Hepatocyte (in vitro differentiated cells): ENCODE data around the gene WDR90. TPM values are rescaled to one million over a fixed set of nuclear protein-coding genes. Genes with fewer than 3 reads are reported as not detected.

ENCODE experiments used
- DNase-seq: peaks from one replicate; pipeline ENCODE4 v3.0.0-alpha.2; 2016; ENCODE audit warnings: low spot score
- H2AFZ ChIP-seq: fragments of 200-600 bp; sonication (generic); 2 replicates; pipeline ENCODE4 v1.6.0; 2016; ENCODE audit warnings: antibody characterized with exemption, mild to moderate bottlenecking
- H3K27ac ChIP-seq: fragments of 200-600 bp; sonication (generic); 2 replicates; pipeline ENCODE4 v1.5.1; 2016; ENCODE audit warnings: mild to moderate bottlenecking
- H3K27me3 ChIP-seq: fragments of 200-600 bp; sonication (generic); 2 replicates; pipeline ENCODE4 v1.6.1; 2016
- H3K36me3 ChIP-seq: fragments of 200-600 bp; sonication (generic); replicated peaks from 2 replicates; pipeline ENCODE4 v1.5.1; 2016; ENCODE audit warnings: low read depth; ENCODE audit not compliant: insufficient read depth
- H3K4me1 ChIP-seq: fragments of 200-600 bp; sonication (generic); 2 replicates; pipeline ENCODE4 v1.5.1; 2016; ENCODE audit warnings: mild to moderate bottlenecking, moderate library complexity; ENCODE audit not compliant: insufficient read depth
- H3K4me2 ChIP-seq: fragments of 200-600 bp; sonication (generic); 2 replicates; pipeline ENCODE4 v1.6.0; 2016
- H3K4me3 ChIP-seq: fragments of 200-600 bp; sonication (generic); 2 replicates; pipeline ENCODE4 v1.5.1; 2016; ENCODE audit warnings: mild to moderate bottlenecking
- H3K79me2 ChIP-seq: fragments of 200-600 bp; sonication (generic); 2 replicates; pipeline ENCODE4 v1.6.0; 2017; ENCODE audit warnings: mild to moderate bottlenecking
- H3K9me2 ChIP-seq: fragments of 200-600 bp; sonication (generic); replicated peaks from 2 replicates; pipeline ENCODE4 v1.6.0; 2017; ENCODE audit warnings: mild to moderate bottlenecking; ENCODE audit not compliant: insufficient read depth
- H3K9me3 ChIP-seq: fragments of 200-600 bp; sonication (generic); 2 replicates; pipeline ENCODE4 v1.5.1; 2016; ENCODE audit warnings: low read depth, mild to moderate bottlenecking
- H4K20me1 ChIP-seq: fragments of 200-600 bp; sonication (generic); 2 replicates; pipeline ENCODE4 v1.6.0; 2016; ENCODE audit warnings: mild to moderate bottlenecking; ENCODE audit not compliant: insufficient read depth, poor library complexity, severe bottlenecking
- EZH2 ChIP-seq: fragments of 200-600 bp; sonication (generic); IDR thresholded peaks from 2 replicates; pipeline ENCODE4 v1.6.1; 2016; ENCODE audit warnings: antibody characterized with exemption, mild to moderate bottlenecking, borderline replicate concordance
- EZH2phosphoT487 ChIP-seq: fragments of 200-600 bp; sonication (generic); IDR thresholded peaks from one replicate; pipeline ENCODE4 v1.6.1; 2018; ENCODE audit warnings: antibody characterized with exemption, mild to moderate bottlenecking, low read depth, moderate library complexity; ENCODE audit not compliant: unreplicated experiment, severe bottlenecking
- WGBS: methylation state at CpG from one replicate; pipeline ENCODE4 v1.1.6; 2016; ENCODE audit warnings: low lambda C conversion rate; ENCODE audit errors: missing lambda C conversion rate; 5-methylcytosine and 5-hydroxymethylcytosine counted together
- polyA plus RNA-seq: library from polyadenylated mRNA; unstranded; fragments of >200 nt; fragmentation: Nextera tagmentation; extraction: Ambion mirVana; gene quantifications from 2 replicates; pipeline ENCODE4 v1.2.1, GENCODE V29; 2016
- total RNA-seq: library from RNA; depleted of rRNA; stranded (reverse); fragments of >200 nt; gene quantifications from 2 replicates; pipeline ENCODE4 v1.2.3, GENCODE V29; 2014
- TF ChIP-seq, protein P1 (sequence below): fragments of 200-600 bp; sonication (generic); IDR thresholded peaks from 2 replicates; pipeline ENCODE4 v1.5.1; 2016; ENCODE audit warnings: antibody characterized with exemption, mild to moderate bottlenecking; ENCODE audit not compliant: poor library complexity

WDR90 gene
- total and polyA plus RNA-seq, 2 experiments from 2014 or later, result 14.4 to 25.1 TPM

DNA sequence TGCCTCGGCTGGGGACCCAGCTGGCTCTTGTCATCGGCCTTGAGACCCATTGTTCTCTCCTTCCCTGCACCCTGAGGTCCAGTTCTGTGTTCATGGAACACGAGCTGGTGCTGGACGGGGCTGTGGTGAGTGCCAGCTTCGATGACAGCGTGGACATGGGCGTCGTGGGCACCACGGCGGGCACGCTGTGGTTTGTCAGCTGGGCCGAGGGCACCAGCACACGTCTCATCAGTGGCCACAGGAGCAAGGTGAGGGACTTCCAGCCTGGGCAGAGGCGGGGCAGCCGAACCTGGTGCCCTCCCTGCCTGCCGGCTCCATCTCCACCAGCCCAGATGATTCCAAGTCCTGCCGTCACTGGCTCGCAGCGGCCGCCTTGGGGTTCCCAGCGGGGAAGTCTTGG, 13.4 kb downstream of the WDR90 start:
- H3K79me2 ChIP-seq, result no peaks in the 10 kb centered on the region
- H3K27me3 ChIP-seq, result no peaks in the 10 kb centered on the region
- no peaks in the 10 kb centered on the region for H4K20me1 ChIP-seq
- no peak for DNase-seq
- no peaks in the 10 kb centered on the region for H3K9me3 ChIP-seq
- no peak overlapping the region for H3K4me2 ChIP-seq
- H3K27ac ChIP-seq, result no peak overlapping the region
- no peaks in the 10 kb centered on the region for H3K9me2 ChIP-seq
- no peak overlapping the region for H2AFZ ChIP-seq
- H3K36me3 ChIP-seq, result no peaks in the 10 kb centered on the region
- 98% methylated on average over 21 of the region's 21 CpGs for WGBS
- H3K4me3 ChIP-seq, result no peak overlapping the region
- peaks cover 5% of the 10 kb centered on the region for H3K4me1 ChIP-seq
- TF ChIP-seq, protein P1, sequence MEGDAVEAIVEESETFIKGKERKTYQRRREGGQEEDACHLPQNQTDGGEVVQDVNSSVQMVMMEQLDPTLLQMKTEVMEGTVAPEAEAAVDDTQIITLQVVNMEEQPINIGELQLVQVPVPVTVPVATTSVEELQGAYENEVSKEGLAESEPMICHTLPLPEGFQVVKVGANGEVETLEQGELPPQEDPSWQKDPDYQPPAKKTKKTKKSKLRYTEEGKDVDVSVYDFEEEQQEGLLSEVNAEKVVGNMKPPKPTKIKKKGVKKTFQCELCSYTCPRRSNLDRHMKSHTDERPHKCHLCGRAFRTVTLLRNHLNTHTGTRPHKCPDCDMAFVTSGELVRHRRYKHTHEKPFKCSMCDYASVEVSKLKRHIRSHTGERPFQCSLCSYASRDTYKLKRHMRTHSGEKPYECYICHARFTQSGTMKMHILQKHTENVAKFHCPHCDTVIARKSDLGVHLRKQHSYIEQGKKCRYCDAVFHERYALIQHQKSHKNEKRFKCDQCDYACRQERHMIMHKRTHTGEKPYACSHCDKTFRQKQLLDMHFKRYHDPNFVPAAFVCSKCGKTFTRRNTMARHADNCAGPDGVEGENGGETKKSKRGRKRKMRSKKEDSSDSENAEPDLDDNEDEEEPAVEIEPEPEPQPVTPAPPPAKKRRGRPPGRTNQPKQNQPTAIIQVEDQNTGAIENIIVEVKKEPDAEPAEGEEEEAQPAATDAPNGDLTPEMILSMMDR, result no peak
- TF ChIP-seq EZH2 (no peak), EZH2phosphoT487 (no peak)

DNA sequence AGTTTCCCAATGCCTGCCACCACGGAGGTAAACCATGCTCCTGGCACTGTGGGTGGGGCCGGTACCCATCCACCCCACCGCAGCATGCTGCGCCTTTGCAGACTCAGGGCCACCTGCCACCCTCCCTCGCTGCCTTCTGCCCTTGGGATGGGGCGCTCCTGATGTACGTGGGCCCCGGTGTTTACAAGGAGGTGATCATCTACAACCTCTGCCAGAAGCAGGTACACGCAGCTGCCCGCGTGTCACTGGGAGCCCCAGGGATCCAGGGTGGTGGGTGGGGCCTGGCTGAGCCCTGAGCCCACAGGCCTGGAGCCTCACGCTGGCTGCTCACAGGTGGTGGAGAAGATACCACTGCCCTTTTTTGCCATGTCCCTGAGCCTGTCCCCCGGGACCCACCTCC, 17.4 kb downstream of the WDR90 start:
- H3K4me2 ChIP-seq, result no peak overlapping the region
- H3K9me2 ChIP-seq, result no peaks in the 10 kb centered on the region
- H3K36me3 ChIP-seq, result no peaks in the 10 kb centered on the region
- peaks cover 23% of the 10 kb centered on the region for H3K79me2 ChIP-seq
- no peak for TF ChIP-seq EZH2phosphoT487
- TF ChIP-seq, protein P1, result no peak
- TF ChIP-seq EZH2, result no peak
- H3K4me1 ChIP-seq, result peaks cover 4% of the 10 kb centered on the region
- no peak overlapping the region for H3K27ac ChIP-seq
- 92% methylated on average over 13 of the region's 13 CpGs for WGBS
- no peak overlapping the region for H2AFZ ChIP-seq
- H3K27me3 ChIP-seq, result no peaks in the 10 kb centered on the region
- H4K20me1 ChIP-seq, result no peaks in the 10 kb centered on the region
- no peak for DNase-seq
- H3K9me3 ChIP-seq, result no peaks in the 10 kb centered on the region
- H3K4me3 ChIP-seq, result no peak overlapping the region

DNA sequence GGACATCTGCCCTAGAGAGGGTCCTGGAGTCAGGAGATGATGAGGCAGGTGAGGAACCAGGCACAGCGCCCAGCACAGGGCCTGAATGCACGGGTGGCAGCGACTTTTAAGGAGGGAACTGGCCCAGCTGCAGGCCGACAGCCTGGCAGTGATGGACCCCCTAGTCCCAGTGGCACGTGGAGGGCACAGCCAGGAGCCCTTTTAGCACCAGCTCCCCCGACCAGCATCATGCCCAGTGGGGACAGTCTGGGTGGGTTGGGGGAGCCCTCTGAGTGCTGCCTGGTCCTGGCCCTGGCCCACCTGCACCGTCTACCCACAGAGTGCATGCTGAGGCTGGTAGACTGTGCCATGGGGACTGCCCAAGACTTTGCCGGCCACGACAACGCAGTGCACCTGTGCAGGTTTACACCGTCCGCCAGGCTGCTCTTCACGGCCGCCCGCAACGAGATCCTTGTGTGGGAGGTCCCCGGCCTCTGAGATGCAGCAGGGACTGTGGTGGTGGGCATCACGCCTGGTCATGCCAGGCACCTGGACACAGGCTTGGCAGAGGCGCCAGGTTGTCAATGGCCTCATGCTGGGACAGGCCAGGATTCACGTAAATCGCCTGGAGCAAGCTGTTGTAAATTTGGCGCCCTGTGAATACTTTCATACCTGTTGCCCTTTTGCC, 18.1 kb downstream of the WDR90 start:
- TF ChIP-seq EZH2phosphoT487 (no peak), EZH2 (no peak)
- TF ChIP-seq, protein P1, result no peak
- no peaks in the 10 kb centered on the region for H4K20me1 ChIP-seq
- H3K4me1 ChIP-seq, result peaks cover 4% of the 10 kb centered on the region
- no peaks in the 10 kb centered on the region for H3K36me3 ChIP-seq
- peaks cover 23% of the 10 kb centered on the region for H3K79me2 ChIP-seq
- H3K9me2 ChIP-seq, result no peaks in the 10 kb centered on the region
- H3K4me3 ChIP-seq, result no peak overlapping the region
- peak overlapping the region; percentile 61 for H3K4me2 ChIP-seq
- H3K27me3 ChIP-seq, result no peaks in the 10 kb centered on the region
- peak overlapping the region; percentile 69 for H3K27ac ChIP-seq
- 91% methylated on average over 21 of the region's 22 CpGs for WGBS
- no peaks in the 10 kb centered on the region for H3K9me3 ChIP-seq
- no peak for DNase-seq
- H2AFZ ChIP-seq, result peak overlapping the region; percentile 86
